Coronary artery (tissue), 2 donors: ENCODE results near the gene TMEM139.
A peak's percentile ranks its signal among the peaks of the same experiment; 100 is the strongest.

Source experiments
- DNase-seq: peaks from one replicate; pipeline ENCODE4 v3.0.0-alpha.2; 2017; ENCODE audit warnings: low spot score
- H3K27ac ChIP-seq, 2 donors: fragments of 200-600 bp; sonication (generic); one replicate each; pipeline ENCODE4 v1.5.1; 2016 to 2019
- H3K4me3 ChIP-seq: fragments of 200-600 bp; sonication (generic); 2 replicates; pipeline ENCODE4 v1.5.1; 2016; ENCODE audit warnings: mild to moderate bottlenecking, moderate library complexity
- TF ChIP-seq, protein P1 (sequence below): fragments of 200-600 bp; sonication (generic); IDR thresholded peaks from one replicate; pipeline ENCODE4 v1.5.1; 2019; ENCODE audit warnings: antibody characterized with exemption

Gene TMEM139

DNA sequence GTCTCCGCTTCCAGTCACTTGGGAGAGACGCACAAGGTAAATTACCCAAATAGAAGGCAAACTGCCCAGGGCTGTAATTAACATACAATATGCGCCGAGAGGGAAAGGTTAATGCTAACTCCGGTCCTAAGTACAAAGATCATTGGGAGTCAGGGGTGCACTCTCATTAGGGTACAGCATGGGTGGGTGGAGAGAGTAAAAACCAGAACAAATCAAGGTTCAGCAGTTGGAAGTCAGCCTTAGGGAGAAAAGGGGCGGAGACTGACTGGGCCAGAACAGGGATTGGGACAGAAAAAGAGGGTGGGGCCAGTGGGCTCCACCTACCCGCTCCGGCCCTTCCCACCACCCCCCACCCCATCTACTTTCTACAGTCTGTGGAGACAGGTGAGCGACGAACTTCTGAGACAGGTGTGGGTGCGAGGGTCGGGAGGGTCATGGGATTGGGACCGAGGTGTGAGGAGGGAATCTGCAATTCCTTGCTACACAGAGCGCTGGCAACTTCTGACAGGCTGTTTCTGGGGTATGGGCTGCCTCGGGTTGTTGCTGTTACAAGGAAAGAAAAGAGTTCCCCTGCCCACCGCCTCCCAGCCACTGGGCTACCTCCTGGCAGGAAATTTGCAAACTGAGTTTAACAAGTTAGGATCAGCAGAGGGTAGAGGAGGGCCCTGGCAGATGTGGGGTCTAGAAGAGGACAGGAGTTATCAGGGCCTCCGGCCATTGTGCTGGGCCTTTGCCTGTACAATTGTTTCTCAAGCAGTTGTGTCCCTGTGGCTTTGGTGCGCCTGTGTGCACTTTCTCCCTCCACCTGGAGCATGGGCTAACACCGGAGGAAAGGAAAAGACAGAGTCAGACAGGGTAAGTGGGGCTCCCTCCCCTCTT is at the start of gene TMEM139:
Gene TMEM139 (plus strand): TSS at position 368 of the 879 bp plus-strand sequence. CDS start 1,000 bp downstream, outside the sequence.
- no peak within 1 kb of the TSS for H3K27ac ChIP-seq
- TF ChIP-seq, protein P1, sequence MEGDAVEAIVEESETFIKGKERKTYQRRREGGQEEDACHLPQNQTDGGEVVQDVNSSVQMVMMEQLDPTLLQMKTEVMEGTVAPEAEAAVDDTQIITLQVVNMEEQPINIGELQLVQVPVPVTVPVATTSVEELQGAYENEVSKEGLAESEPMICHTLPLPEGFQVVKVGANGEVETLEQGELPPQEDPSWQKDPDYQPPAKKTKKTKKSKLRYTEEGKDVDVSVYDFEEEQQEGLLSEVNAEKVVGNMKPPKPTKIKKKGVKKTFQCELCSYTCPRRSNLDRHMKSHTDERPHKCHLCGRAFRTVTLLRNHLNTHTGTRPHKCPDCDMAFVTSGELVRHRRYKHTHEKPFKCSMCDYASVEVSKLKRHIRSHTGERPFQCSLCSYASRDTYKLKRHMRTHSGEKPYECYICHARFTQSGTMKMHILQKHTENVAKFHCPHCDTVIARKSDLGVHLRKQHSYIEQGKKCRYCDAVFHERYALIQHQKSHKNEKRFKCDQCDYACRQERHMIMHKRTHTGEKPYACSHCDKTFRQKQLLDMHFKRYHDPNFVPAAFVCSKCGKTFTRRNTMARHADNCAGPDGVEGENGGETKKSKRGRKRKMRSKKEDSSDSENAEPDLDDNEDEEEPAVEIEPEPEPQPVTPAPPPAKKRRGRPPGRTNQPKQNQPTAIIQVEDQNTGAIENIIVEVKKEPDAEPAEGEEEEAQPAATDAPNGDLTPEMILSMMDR = no peak
- peak within 1 kb of the TSS; percentile 8 for H3K4me3 ChIP-seq

DNA sequence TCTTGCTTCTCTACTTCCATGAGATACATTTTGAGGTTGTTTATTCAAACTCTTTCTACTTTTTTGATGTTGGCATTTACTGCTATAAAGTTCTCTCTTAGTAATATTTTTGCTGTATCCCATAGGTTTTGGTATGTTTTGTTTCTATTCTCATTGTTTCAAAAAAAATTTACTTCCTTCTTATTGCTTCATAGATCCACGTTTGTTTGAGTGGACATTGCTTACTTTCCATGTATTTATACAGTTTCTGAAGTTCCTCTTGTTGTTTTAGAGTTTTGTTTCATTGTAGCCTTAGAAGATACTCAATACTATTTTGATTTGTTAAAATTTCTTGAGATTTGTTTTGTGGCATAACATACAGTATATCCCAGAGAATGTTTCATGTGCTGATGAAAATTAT is 49.2 kb upstream of the TMEM139 start:
- no peak for DNase-seq
- Histone ChIP-seq H3K4me3 (no peak overlapping the region), H3K27ac (no peak overlapping the region)
- TF ChIP-seq, protein P1 = no peak

More for the DNA sequence above, at the start of gene TMEM139:
- no peak for DNase-seq

DNA sequence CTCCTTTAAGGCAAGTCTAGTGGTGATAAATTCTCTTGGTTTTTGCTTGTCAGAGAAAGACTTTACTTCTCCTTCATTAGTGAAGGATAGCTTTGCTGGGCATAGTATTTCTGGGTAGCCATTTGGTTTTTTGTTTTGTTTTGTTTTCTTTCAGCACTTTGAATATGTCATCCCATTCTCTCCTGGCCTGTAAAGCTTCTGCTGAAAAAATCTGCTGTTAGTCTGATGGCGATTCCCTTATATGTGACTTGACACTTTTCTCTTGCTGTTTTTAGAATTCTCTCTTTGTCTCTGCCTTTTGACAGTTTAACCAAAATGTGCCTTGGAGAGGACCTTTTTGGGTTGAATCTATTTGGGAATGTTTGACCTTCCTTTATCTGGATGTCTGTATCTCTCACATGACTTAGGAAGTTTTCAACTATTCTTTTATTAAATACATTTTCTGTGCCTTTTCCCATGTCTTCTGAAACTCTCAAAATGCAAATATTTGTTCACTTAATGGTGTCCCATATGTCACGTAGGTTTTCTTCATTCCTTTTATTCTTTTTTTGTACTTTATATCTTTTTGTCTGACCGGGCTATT is 48.3 kb upstream of the TMEM139 start:
- TF ChIP-seq, protein P1 = no peak
- Histone ChIP-seq H3K27ac (no peak overlapping the region), H3K4me3 (no peak overlapping the region)
- no peak for DNase-seq

DNA sequence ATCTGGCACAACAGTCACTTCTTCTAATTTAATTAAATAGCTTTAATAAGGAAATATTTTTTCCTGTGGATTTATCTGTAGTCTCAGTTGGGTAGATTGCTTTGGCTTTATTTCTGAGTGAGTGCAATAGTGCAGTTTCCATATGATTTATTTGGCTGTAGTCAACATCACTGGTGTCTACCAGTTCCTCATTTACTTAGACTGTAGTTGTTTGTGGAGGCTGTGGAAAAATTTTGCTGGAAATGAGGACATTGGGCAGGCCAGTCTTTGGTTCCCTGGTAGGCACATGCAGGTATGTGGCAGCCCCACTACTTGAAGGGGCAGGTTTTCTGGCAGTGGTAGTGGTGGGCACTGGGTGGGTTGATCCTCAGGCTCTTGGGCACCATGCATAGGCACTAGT is 47.4 kb upstream of the TMEM139 start:
- no peak for DNase-seq
- H3K27ac ChIP-seq = peak overlapping the region in 1 of 2 donors; percentile 66

DNA sequence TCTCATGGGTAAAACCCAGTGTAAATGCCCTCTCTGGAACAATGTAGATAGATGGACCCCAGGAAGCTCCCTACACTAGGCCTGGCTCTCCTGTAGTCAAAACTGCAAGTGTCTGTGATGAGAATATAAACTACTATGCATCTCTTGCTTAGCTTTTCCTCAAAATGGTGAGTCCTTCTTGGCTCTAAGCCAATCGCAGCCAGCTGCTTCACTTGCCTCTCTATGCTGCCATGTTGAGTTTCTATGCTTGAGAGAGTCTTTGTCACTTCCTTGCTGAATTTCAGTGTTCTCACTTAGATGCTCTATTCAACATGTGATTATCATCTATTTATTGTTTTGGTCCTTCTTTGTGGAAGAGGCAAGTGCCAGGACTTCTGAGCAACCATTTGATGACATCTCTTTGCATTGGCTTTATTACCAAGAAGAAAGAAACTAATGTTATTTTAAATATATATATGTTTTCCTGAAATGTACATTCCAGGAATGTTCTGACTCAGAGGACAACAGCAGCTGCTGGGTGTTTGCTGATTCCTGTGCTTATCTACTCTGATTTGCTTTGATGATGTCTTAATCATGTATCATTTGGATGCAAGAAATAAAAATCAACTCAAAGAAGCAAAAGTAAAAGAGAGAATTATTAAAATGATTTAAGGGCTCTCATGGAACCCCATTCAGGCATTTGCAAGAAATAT is 46.3 kb upstream of the TMEM139 start:
- Histone ChIP-seq H3K4me3 (peak overlapping the region; percentile 14), H3K27ac (peak overlapping the region in 1 of 2 donors; percentile 66)
- TF ChIP-seq, protein P1 = no peak
- no peak for DNase-seq

More for the DNA sequence above, 47.4 kb upstream of the TMEM139 start:
- TF ChIP-seq, protein P1 = no peak
- H3K4me3 ChIP-seq = peak overlapping the region; percentile 14

DNA sequence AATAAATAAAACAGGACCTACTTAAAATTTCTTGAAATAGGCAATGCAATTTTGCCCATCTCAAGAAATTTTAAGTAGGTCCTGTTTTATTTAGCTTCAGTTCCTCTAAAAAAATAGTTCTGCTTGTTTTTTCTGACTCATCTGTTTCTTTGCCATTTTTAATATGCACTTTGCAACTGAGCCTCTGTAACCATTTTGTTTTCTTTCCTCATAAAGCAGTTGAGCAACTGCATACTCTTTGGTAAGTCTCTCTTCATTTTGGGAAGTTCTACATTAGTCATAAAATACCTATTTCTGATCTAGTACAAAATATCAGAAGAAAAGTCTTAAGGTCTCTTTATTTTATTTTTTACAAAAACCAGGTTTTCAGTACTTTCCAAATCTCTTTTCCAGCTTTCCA is 44.9 kb upstream of the TMEM139 start:
- DNase-seq = no peak
- TF ChIP-seq, protein P1 = no peak
- no peak overlapping the region for H3K4me3 ChIP-seq
- H3K27ac ChIP-seq = peak overlapping the region in 1 of 2 donors; percentile 38
